Suppressor macrophage treated with lipopolysaccharide for 4 hours (primary cell): Measurements from ENCODE around the gene MTCL3.
"Not testable (repeated sequence)": the region's sequence is repeated elsewhere in the genome, so short reads cannot be mapped to it uniquely, and the experiment has no call there.

ENCODE experiments used
- DNase-seq: peaks from one replicate; pipeline ENCODE4 v3.0.0-alpha.2; 2020

Gene MTCL3

DNA sequence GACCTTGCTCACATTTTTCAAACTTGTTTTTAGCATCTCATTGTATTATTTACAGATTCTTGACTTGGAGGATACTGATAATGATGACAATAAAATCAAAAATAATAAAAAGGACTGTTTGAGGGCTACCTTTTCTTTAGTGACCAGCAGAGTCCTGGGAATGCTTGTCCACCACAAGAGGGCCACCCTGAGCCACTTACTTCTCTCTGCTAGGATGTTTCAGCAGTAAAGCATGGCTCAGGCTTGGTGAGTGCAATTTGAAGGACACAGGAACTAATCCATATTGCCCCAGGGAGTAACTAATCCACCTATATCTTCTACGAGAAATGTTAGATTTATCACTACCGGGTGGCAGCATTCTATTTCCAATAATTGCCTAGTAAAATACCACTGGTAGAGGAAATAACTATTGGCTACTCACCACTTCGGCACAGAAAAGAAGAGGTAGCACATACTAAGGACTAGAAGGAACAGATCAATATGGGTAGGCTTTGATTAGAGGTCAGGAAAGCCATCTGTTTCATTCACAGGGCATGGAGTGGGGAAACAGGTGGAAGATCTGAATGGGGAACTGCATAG lies 54.2 kb downstream of the MTCL3 start:
- DNase-seq, result peak; percentile 78

DNA sequence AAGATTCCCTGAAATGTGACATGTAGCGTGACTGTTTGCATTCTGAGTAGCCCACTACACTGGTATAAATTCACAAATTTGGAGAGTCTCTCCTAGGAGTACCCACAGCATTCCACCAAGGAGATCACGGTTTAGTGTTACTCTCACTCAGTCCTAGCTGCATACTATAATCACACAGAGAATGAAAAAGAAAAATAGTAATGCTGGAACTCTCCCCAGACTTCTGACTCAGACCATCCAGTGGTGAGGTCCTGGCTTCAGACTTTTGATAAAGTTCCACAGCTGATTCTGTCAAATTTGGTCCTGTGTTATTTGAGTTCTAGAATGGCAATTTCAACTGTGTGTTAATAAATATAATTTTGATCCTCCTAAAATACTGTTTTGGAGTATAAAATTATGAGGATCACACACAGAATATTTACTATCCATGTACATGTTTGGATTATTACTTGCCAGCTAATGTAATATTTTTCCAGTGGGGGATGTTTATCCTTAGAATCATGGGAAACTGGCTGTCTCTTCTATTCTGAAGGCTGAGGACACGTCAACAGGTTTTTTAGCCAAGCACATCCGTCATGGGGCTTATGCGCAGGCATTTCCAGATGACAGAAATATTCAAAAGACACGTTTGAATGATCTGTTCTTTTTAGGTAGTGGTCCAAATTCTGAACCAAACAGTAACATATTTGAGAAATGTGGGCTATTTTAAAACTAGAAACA lies 54.8 kb downstream of the MTCL3 start:
- DNase-seq, result no peak

DNA sequence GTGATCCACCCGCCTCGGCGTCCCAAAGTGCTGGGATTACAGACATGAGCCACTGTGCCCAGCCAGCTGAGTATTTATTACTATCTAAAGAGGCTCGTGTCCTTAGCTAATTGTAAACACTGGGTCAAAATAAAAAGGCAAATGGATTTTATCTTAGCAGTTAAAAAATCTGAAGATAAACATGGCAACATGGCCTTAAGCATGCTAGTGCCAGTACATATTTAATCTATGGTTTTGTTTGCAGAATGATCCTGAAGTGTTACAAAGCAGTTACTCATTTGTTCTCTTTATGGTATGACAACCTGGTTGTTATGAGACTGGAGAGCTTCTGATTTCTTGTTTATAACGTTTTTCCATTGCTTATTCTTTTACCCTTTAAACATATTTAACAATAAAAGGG lies 56.1 kb downstream of the MTCL3 start:
- no peak for DNase-seq

- DNase-seq, result no peak
Measured at GRCh38 chr6:127462376-127462775, 56.8 kb downstream of the MTCL3 start.

- DNase-seq, result no peak
Measured at GRCh38 chr6:127460465-127460864, 58.7 kb downstream of the MTCL3 start.

DNA sequence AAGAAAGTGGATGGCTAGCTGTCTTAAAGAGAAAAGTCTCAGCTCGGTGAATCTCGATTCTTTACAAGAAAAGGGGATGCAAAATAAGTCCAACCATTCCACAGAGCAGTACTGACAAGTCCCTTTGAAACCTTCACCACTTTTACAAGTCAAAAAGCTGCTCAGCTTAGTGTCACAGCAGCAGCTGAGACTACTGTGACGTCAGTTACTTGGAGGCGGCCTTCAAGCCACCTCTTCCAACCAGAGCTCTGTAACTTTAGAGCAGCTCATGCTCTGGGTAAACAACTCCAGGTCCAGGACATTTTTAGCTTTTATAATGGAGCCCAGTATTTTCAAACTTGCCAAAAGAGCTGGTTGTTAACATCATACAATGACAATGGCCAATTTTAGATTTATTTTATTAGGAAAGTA lies 59.9 kb downstream of the MTCL3 start, which contains the start of gene KIAA0408:
TSS of gene KIAA0408 (minus strand) at position 159 of the 411 bp plus-strand sequence. CDS start 5,408 bp downstream, outside the sequence.
- DNase-seq, result no peak

DNA sequence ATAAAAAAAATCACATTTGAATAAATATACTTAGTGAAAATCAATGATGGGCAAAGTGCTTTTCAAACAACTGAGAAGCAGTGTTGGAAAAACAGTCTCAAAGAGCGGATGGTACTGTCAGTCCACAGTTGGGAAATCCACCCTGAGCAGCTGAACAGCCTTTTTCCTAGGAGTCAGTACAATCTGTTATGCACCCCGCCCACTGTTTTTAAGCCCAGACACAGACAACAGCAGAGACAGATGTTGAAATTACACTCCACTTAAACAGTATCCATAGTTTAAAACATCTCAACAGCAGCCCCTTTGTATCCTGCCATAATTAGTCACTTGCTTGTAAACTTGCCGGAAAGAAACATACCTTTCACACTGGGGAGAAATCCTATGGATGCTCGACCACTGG lies 60.3 kb downstream of the MTCL3 start:
- peak; percentile 38 for DNase-seq

DNA sequence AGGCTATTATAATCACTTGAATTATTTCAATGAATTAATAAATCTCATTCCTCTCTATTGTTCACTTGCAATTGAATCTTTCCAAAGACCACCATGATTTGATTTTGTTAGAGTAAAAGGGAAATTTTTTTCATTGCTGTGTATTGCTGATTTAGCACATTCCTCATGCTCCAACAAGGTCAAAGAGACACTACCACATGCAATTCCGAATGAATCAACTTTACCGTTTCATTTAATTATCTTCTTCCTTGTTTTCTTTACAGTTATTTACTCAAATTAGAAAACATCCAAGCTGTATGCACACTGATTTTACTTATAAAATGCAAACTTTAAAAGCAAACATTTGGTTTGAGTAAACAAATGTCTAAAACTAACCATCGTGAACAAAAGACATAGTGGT lies 60.9 kb downstream of the MTCL3 start:
- DNase-seq, result no peak

- DNase-seq, result peak; percentile 94
Measured at GRCh38 chr6:127457456-127458064, 61.6 kb downstream of the MTCL3 start.

DNA sequence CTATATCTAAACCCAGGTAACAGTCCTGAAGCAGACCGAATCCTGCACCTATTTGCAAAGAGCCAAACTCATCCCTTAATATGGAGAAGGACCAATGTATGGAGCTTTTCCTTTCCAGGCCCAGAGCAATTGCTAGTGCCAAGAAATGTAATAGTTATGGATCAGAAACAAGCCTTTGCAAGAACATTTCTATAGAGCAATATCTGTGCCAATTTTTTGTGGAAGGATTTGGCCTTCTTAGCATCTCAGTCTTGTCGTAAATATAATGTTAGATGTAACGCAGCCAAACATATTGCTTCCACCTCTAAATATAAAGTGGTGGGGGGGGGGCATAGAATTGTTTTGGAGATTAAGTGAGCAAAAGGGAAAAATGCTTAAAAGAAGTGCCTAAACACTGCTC lies 62.7 kb downstream of the MTCL3 start:
- DNase-seq, result no peak

GRCh38 chr6:127453845-127454619 lies 65.1 kb downstream of the MTCL3 start:
- DNase-seq, result peak; percentile 22

- no peak for DNase-seq
Measured at GRCh38 chr6:127452803-127453202, 66.3 kb downstream of the MTCL3 start.

- DNase-seq, result no peak
Measured at GRCh38 chr6:127451388-127451787, 67.7 kb downstream of the MTCL3 start.

DNA sequence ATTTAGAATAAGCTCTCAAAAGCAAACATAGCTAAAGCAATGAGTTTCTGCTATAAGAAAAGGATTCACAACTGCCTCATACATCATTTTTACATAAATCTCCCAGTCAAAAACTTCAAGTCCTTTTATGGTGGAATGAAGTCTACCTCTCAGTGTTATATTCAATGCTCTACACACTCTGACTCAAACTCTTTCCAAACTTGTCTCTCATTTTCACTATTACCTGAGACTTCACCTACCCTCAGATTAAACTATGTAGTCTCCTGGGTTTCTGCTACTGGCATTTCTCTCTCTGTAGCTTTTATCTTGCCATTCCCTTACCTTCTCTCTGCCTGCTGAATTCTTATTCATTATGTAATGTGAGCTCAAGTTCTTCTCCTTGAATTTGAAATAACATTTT lies 71.4 kb downstream of the MTCL3 start:
- no peak for DNase-seq

DNA sequence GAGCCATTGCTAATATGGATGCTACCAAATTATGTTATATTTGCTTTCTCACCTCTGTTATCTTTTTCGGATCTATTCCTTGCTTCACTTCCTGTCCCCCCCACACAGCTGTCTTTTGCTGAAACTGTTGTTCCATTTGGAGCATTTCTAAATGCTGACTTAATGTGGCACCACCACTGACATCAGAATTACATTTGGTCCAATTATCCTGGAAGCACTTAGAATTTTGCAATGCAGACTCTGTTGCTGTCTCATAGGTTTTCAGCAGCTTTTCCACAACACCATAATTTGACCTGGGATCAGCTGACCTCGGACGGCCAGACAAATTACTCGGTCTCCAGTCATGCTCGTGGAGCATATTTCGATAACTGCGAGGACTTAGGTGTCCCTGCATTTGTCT lies 72.8 kb downstream of the MTCL3 start:
- DNase-seq, result no peak

DNA sequence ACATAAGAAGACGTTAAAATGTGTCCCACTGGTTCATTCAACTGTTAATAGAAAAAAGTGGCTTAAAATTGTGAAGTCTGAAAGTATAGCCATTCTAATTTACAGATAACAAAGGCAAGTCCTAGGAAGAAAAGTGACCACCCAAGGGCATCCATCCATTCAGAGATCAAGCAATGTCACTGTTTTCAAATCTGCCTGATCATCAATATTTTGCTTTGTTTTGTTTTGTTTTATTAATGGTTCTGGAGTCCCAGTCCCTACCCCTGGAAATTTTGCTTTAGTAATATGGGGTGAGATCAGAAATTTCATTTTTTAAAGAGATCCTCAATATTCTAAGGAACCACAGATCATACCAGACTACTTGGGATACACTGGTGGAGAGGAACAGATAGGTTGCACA lies 77.3 kb downstream of the MTCL3 start:
- DNase-seq, result no peak

DNA sequence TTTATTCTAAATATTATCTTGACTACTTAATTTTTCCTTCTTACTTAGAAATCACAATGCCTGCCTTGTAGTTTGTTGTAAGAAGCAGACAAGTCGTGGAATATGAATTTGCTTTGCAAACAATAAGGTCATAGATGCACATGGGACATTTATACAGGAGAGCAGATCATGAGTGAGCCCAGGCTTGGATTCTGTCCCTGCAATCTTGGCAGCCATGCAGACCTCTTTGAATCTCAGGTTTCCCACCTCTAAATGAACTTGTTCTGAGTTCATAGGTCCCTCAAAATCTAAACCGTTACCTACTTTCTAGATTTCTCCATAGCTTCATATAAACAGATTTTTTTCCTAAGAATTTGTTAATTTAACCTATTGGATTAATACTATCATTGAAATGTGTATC lies 79.4 kb downstream of the MTCL3 start:
- DNase-seq, result no peak

GRCh38 chr6:127436578-127437110 lies 82.5 kb downstream of the MTCL3 start:
- DNase-seq, result no peak

DNA sequence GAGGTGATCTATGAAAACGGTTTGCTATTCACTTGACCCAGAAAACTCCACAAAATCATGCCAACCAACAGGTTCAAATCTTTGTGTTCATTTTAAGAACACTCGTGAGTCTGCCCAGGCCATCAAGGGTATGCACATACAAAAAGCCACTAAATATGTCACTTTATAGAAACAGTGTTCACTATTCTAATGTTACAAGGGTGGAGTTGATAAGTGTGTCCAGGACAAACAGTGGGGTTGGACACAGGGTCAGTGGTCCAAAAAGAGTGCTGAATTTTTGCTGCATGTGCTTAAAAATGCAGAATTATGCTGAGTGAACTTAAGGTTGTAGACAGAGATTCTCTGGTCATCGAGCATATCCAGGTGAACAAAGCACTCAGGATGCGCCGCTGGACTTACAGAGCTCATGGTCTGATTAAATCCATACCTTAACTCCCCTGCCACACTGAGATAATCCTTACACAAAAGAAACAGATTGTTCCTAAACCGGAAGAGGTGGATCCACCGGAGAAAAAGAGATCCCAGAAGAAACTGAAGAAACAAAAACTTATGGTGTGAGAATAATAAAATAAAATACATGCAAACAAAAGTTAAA lies 83.4 kb downstream of the MTCL3 start:
- DNase-seq, result no peak

- DNase-seq, result peak; percentile 20
Measured at GRCh38 chr6:127434651-127435050, 84.5 kb downstream of the MTCL3 start.

DNA sequence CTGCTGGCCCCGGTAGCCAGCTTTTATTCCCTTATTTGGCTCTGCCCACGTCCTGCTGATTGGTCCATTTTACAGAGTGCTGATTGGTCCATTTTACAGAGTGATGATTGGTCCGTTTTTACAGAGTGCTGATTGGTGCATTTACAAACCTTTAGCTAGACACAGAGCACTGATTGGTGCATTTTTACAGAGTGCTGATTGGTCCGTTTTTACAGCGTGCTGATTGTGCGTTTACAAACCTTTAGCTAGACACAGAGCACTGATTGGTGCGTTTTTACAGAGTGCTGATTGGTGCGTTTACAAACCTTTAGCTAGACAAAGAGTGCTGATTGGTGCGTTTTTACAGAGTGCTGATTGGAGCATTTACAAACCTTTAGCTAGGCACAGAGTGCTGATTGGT lies 90.6 kb downstream of the MTCL3 start:
- DNase-seq, result not testable (repeated sequence)

GRCh38 chr6:127423921-127424320 lies 95.2 kb downstream of the MTCL3 start:
- peak; percentile 49 for DNase-seq
